ENCODE results near the gene MB21D2.

Gene MB21D2

GRCh38 chr3:192923731-192924130 lies 6.1 kb upstream of the MB21D2 start:
- DNase-seq (ENCODE audit: low spot score): no peak

- DNase-seq (ENCODE audit: low spot score): no peak
Measured at GRCh38 chr3:192921793-192922192, 4.1 kb upstream of the MB21D2 start.

GRCh38 chr3:192920411-192920810 lies 2.8 kb upstream of the MB21D2 start:
- no peak for DNase-seq (ENCODE audit: low spot score)

GRCh38 chr3:192919901-192920300 lies 2.2 kb upstream of the MB21D2 start:
- no peak for DNase-seq (ENCODE audit: low spot score)

- no peak for DNase-seq (ENCODE audit: low spot score)
Measured at GRCh38 chr3:192918275-192918588, 576 bp upstream of the MB21D2 start.

GRCh38 chr3:192917028-192917403 lies 640 bp downstream of the MB21D2 start:
- peak; percentile 44 for DNase-seq (ENCODE audit: low spot score)

- DNase-seq (ENCODE audit: low spot score): peak; percentile 28
Measured at GRCh38 chr3:192916371-192917027, 1.2 kb downstream of the MB21D2 start.

GRCh38 chr3:192915722-192916121 lies 1.9 kb downstream of the MB21D2 start:
- DNase-seq (ENCODE audit: low spot score): no peak

- peak; percentile 32 for DNase-seq (ENCODE audit: low spot score)
Measured at GRCh38 chr3:192915304-192915703, 2.4 kb downstream of the MB21D2 start.

GRCh38 chr3:192914848-192915247 lies 2.8 kb downstream of the MB21D2 start:
- no peak for DNase-seq (ENCODE audit: low spot score)

GRCh38 chr3:192913540-192913939 lies 4.1 kb downstream of the MB21D2 start:
- no peak for DNase-seq (ENCODE audit: low spot score)

GRCh38 chr3:192911293-192911692 lies 6.4 kb downstream of the MB21D2 start:
- no peak for DNase-seq (ENCODE audit: low spot score)

- no peak for DNase-seq (ENCODE audit: low spot score)
Measured at GRCh38 chr3:192907784-192908183, 9.9 kb downstream of the MB21D2 start.

- no peak for DNase-seq (ENCODE audit: low spot score)
Measured at GRCh38 chr3:192906940-192907339, 10.7 kb downstream of the MB21D2 start.

- no peak for DNase-seq (ENCODE audit: low spot score)
Measured at GRCh38 chr3:192905980-192906678, 11.5 kb downstream of the MB21D2 start.

- DNase-seq (ENCODE audit: low spot score): no peak
Measured at GRCh38 chr3:192904632-192905289, 12.9 kb downstream of the MB21D2 start.

- no peak for DNase-seq (ENCODE audit: low spot score)
Measured at GRCh38 chr3:192902549-192902948, 15.1 kb downstream of the MB21D2 start.

GRCh38 chr3:192901435-192901834 lies 16.2 kb downstream of the MB21D2 start:
- no peak for DNase-seq (ENCODE audit: low spot score)

GRCh38 chr3:192899540-192899982 lies 18.1 kb downstream of the MB21D2 start:
- DNase-seq (ENCODE audit: low spot score): no peak

GRCh38 chr3:192897005-192897404 lies 20.7 kb downstream of the MB21D2 start:
- no peak for DNase-seq (ENCODE audit: low spot score)

- no peak for DNase-seq (ENCODE audit: low spot score)
Measured at GRCh38 chr3:192896208-192896607, 21.4 kb downstream of the MB21D2 start.

GRCh38 chr3:192894676-192895075 lies 23.0 kb downstream of the MB21D2 start:
- no peak for DNase-seq (ENCODE audit: low spot score)

GRCh38 chr3:192892981-192893700 lies 24.5 kb downstream of the MB21D2 start:
- no peak for DNase-seq (ENCODE audit: low spot score)

Measured in HuH-7 (cell line).